ENCODE data around the gene PYM1.
A peak's percentile ranks its signal among the peaks of the same experiment; 100 is the strongest.
"Not testable (repeated sequence)": the region's sequence is repeated elsewhere in the genome, so short reads cannot be mapped to it uniquely, and the experiment has no call there.

The PYM1 gene

DNA sequence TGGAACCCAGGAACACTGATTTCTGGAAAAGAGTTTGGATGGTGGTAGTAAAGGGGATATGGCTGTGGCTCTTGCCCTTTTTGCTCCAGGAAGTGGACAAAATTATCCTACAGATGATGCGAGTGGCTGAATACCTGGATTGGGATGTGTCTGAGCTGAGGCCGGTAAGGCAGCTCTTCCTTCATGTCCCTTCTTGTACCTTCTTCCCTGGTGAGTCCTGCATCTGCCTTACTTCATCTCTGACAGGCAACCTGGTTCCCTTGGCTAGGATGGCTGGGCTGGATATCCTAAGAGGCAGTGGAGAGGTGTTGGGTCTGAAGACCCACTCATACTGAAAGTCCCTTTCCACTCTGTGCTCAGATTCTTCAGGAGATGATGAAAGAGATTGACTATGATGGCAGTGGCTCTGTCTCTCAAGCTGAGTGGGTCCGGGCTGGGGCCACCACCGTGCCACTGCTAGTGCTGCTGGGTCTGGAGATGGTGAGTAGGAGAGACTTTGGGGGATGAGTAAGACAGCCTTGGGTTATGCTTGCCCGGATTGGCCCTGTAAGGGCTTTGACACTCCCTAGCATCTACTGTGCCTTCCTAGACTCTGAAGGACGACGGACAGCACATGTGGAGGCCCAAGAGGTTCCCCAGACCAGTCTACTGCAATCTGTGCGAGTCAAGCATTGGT is 11.3 kb upstream of the PYM1 start:
- DNase-seq, result no peak

DNA sequence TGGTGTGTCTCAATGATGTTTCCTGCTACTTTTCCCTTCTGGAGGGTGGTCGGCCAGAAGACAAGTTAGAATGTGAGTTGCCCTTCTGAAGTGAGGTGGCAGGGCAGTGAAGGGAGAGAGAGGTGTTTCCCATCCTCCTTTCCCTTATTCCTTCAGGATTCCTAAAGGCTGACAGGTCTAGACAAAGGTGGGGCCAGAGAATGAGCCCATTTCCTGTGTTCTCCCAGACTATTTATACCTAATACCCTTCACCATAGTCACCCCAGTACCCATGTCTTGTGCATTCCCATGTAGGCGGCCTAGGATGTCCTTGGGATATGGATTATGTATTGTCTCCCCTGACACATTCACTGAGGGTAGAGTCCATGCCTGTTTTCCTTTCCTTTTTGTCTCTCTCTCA is 10.3 kb upstream of the PYM1 start:
- DNase-seq, result no peak

DNA sequence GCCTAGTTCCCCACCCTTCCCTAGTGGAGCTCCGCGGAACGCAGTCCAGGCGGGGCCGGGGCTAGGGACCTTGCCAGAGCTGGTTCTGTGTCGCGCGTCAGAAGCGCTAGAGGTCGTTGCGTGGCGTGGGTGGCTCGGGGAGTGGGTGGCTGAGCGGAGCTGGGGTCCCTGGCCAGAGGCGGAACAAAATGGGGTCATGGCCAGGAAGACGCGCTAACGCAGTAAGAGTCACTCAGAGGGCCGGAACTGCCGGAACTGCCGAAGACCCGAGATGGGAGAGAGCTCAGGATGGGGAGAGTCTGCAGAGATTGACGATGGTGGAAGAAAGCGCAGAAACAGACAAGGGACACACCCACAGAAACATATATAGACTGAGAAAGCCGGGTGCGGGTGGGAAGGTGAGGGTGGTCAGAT is 8.1 kb upstream of the PYM1 start:
- DNase-seq, result peak; percentile 18

DNA sequence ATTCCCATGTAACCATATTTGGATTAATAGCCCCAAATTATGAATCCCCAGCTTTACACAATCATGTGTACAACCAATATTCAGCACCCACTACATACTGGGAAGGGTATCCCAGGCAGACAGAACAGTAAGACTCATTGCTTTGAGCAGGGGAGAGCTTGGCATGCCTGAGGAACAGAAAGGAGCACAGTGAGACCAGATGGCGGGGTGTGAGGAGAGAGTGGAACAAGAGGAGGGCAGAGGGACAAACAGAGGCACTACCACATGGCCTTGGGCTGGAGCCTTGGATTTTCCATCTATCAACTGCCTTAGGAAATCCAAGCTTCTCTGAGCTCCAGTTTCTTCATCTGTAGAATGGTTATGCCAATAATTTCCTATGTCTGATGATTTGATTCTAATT is 7.1 kb upstream of the PYM1 start:
- no peak for DNase-seq

DNA sequence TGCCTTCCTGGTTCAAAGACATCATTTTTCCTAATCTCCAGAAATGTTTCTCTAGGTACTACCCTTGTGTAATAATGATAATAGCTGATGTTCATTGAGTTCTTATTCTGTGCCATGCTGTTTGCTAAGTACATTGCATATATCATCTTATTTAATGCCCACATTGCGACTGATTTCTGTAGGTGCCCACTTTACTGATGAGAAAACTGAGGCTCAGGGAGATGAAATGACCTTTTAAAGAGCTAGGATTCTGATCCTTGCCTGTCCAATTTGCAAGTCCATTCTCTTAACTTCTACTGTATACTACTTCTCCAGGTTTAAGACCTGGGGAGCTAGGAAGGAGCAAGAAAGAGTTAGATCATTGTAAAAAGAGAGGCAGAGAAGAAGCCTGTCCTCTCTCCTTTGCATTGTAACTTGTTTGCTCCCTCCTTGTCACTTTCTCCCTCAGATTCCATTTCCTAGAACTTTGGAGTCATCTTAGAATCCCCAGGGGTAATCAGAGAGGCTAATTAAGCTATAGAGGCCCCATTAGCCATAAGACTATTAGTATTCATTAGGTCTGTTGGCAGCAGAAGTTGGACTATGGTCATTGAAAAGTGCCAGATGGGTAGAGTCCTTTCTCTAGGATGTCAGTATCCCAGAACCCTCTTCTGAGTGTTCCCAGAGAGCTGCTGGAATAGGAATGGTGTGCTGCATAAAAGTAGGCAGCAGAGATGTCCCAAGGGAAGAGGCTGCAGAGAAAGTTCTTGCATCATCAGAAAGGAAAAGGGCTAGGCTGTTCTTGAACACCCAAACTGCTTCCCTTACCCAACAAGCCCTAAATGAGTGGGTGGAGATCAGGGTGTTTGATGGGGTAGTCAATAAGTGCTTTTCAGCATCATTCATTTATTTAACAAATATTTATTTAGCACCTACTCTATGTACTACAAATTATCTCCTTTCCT is 6.4 kb upstream of the PYM1 start:
- DNase-seq, result no peak

DNA sequence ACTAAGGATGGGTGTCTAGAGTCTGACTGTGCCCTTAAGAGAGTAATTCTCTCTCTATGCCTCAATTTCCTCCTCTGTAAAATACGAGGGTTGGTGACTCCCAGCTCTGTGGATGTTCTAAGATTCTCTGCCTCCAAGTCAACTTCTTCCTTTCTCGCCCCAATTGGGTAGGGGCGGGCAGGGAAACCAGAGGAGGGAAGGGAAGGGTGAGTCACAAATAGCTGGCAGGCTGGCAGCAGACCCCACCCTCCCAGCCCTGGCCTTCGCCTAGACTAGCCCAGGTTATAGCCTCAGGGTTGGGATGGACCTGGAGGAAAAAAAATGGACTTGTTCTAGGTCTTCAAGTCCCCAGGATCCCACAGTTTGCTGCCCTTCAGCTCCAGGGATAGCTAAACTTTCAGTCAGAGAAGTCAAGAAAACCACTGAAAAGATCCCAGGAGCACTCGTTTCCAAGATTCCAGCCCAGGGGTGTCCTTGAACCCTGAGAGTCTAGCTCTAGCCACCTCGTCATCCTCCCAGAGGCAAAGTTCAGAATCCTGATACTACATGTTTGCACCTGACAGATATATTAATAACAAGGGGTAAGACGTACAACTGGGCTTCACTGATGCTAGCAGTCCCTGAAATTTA is 5.6 kb upstream of the PYM1 start:
- DNase-seq, result no peak

DNA sequence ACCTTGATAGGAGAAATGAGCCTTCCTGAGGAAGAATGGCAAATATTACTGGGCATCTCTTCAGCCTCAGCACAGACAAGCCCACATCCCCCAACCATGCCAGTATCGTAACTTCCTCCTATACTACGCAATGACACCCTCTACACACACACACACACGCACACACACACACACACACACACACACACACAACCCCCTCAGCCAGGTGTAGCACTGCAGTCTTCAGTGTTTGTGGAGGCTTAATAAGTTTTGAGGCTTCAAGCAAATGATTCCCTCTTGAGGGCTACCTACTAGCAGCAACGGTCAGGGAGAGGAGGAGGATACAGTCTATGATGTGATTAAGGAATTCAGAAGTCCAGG is 4.8 kb upstream of the PYM1 start:
- DNase-seq, result peak; percentile 52

DNA sequence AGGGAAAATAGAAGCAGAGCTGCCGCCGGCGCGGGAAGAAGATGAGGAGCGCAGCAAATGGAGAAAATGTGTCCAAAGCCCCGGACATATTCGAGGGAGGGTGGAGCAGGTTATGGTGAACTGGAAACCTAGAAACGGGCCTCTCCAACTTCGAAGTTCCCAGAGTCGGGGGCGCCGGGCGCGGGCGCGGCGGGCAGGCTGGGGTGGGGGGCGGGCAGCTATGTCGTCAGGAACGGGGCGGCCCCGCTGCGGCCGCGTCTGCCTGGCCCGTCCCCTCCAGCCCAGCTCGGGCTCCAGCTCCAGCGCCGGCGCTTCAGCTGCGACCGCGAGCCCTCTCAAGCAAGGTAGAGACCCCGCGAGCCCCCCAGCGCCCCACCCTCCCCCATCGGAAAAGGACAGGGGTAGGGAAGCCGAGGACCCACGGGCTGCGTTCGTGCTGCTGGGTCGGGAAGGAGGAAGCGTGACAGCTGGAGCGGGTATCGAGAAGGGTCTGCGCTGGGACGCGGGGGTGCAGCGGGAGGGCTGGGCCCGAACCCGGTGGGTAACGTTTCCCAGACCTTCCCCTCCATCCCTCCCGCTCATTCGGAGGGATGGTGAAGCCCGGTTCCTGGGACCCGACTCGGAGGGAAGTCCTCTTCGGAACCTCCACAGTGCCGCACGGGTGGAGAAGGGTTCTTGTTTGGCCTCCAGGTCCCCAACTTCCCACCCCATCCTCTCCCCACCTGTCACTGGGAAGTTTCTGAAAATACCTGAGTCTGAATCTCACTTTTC is 4.3 kb upstream of the PYM1 start:
- DNase-seq, result no peak

DNA sequence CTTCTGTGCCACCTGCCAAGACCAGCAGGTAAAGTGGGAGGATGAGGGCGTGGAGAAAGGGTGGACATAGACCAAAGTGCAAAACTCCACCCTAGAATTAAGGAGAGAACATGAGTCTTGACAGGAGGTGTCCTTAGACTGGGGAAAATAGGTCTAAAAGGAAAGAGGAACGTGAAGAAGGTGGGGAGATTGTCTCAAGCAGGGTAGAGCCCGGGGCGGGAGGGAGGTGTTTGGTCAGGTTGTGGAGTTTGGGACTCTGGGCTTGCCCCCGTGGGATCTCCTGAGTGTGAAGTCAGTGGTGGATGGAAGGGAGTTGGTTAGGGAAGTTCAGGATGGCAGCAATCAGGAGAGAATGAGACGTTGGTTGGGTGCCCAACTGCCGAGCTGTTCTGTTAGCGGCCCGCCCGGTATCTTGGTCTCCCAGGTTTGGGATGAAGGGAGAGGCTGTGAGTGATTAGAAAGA is 3.7 kb upstream of the PYM1 start:
- DNase-seq, result no peak

DNA sequence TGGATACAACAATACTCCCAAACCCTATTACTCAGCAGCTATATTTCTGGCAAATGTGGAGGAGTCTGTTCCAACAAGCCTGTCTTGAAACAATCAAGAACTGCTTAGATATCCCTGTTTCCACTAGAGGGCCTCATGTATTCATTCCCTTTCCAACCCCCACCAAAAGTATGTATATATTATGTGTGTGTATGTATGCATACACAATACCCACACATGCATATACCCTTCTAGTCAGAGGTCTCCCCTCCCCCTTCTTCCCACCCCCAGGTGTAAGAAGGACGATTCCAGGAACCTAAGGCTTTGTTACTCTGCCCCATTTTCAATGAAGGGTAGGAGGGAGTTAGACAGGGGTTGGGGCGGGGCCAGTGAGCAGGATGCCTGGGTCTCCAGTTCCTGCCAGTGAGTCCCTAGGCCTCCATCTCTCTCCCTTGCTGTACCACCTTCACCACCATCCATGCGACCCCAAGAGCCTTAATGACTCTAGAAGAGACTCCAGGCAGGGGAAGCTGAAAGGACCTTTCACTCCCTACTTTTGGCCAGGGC is 3.1 kb upstream of the PYM1 start, which contains the start of gene DGKA:
Gene DGKA, plus strand, starts transcription at position 392 of the 546 bp plus-strand sequence. CDS start 5,342 bp downstream, outside the sequence.
- peak; percentile 68 for DNase-seq

DNA sequence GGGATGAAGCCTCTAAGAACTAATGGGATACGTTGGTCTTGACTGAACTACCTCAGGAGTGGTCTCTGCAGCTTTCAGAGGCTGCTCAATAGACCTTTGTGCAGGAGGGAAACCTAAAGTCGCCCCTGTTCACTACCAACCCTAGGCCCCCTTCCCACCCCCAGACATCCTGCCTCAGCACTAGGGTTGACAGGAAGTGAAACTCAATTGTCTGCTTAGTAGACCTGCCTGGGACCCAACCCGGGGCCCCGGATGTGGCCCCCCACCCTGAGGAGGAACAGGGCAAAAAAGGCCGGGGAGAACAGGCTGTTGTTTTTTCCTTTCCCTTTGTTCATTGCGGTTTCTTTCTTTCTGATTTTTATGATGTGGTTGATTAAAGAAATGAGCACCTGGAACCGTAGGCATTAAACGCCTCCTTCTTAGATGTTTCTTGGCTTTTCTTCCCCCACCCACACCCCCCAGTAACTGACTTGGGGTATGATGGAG is 1.7 kb upstream of the PYM1 start:
- DNase-seq, result peak; percentile 96

DNA sequence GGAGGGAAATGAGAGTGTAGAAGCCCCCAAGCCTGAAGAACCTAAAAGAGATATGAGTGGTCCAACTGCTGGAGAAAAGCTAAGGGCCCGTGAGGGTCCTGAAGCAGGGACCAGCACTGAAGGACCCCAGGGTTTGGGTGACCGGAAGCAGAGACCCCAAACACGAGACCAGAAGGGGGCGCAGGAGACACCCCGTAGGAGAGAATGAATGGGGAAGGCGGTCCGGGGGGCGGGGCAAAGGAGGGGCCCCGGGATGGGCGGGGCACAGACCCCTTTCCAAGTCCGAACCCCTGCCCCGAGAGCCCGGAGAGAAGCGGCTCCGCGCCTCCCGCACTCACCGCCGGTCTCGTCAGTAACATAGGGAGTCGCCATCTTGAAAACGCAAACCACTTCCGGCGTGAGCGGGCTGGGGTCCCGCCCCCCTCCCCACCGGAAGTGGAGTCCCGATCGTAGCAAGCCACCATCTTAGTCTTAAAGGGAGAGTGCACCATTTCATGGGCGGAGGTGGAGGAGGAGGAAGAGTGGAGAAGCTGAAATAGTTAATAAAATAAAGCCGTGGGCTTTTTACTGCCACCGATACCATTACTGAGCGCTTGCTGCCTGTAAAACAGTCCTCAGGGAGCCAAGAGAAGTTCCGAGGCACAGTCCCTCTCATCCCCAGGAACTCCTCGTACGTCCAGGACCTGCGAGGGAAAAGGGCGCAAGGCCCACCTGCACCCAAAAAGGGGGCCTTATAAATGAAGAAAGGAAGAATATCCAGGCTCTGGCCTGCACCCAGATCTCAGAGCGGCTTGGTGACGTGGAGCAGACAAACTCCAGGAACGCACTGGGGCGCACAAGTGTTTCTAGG is 731 bp downstream of the PYM1 start:
- peak; percentile 83 for DNase-seq

DNA sequence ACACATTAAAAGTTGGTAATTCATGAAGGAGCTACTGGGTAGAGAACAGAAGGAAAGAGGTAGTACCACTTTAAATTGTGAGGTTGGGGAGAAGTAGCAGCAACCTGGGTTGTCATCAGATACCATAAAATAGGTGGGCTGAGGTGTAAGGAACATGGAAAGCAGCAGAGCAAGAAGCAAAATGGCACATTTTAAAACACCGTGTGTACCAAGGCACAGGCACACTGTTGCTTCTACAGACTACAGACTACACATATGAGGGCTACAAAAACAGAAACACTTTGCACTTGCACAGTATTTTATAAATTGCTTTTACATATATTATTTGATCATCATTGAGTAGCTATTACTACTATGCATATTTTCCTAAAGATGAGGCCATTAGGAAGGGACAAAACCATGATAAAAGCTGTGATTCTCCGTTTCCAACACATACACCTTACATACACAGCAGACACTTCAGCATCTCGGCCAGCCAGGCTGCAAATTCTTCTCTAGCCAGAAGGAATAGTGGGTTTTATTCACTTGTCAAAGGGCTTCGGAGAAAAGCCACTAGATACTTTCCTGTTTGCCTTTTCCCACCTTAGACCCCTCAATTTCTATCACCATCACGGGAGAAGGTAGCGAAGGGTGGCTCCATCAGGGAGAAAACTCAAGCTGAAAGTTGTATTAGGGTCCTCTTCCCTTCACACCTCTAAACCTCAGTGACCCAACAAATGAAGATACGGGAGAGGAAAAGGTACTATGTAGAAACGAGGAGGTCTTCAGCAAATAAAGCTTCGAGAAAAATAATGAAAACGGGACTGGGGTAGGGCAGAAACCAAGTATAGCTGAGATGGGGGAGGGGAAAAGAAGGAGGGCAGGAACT is 1.6 kb downstream of the PYM1 start:
- no peak for DNase-seq

DNA sequence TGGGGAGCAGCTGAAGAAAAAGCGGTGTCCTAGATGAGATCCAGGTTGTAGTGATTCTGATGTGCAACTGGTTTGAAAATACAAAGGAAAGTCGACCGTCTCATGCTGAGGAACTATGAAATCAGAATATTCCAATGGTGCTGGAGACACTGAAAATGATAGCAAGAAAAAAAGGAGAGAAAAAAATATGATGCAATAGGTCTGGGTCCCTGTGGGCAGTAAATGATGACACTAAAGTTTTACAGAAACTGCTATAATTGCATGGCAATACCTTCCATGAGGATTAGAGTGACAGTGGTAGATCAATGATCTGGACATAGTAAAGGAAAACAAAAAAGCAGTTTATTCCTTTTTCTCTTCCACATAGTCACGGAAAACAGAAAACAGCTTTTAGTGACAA is 2.3 kb downstream of the PYM1 start:
- DNase-seq, result no peak

DNA sequence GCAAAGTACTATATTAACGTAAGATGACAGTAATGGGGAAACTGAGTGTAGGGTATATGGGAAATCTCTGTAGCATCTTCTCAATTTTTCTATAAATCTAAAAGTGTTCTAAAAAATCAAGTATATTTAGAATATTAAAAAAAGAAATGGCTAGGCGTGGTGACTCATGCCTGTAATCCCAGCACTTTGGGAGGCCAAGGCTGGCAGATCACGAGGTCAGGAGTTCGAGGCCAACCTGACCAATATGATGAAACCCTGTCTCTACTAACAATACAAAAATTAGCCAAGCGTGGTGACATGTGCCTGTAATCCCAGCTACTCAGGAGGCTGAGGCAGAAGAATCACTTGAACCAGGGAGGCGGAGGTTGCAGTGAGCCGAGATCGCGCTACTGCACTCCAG is 4.0 kb downstream of the PYM1 start:
- DNase-seq, result not testable (repeated sequence)

DNA sequence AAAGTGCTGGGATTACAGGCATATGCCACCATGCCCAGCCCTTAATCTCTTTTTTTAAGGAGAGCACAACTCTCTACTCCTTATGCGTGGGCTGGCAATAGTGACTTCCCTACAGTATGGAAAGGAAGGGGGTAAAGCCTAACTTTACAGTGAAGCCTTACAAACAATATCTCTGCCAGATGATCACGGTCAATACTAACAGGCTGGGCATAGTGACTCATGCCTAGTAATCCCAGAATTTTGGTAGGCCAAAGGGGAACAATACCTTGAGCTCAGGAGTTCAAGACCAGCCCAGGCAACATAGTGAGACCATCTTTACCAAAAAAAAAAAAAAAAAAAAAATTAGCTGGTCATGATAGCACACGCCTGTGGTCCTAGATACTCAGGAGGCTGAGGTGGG is 5.6 kb downstream of the PYM1 start:
- DNase-seq, result no peak

DNA sequence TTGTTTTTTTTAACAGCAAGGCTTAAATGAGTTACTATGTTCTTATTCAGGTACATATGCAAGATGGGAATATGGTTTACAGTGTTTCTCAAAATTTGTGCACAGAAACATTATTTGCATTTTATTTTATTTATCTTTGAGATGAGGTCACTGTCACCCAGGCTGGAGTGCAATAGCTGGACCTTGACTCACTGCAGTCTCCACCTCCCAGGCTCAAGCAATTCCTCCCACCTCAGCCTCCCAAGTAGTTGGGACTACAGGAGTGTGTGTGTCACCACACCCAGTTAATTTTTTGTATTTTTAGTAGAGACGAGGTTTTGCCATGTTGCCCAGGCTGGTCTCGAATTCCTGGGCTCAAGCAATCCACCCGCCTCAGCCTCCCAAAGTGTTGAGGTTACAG is 8.7 kb downstream of the PYM1 start:
- DNase-seq, result not testable (repeated sequence)

DNA sequence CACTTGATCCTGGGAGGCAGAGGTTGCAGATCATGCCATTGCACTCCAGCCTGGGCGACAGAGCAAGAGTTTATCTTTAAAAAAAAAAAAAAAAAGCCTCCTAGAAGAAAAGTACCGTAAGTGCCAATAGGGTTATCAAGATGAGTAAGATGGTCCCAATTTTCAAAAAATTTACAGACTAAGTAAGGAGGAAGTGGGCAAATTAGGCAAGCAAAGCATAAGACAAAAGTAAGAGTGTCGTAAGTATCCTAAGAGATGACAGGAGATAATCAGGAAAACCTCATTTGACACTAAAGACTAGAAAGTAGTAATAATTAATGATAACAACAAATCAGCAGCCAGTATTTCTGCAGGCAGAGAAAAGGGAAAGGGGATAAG is 12.2 kb downstream of the PYM1 start:
- DNase-seq, result no peak

DNA sequence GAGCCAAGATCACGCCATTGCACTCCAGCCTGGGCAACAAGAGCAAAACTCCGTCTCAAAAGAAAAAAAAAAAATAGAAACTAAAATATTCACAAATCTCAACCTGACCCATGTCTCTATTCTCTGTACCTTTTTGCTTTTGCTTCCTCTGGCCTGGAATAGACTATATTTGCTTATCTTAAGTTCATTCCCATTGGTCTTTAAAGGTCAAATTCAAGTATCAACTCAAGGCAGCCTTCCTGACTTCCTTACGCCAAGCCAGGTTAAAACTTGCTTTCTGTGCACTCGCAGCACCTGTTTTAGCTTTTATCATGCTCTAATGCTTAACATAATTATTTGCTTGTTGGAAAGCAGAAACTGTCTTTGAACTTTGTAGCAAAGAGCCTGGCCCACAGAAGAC is 14.8 kb downstream of the PYM1 start:
- no peak for DNase-seq

DNA sequence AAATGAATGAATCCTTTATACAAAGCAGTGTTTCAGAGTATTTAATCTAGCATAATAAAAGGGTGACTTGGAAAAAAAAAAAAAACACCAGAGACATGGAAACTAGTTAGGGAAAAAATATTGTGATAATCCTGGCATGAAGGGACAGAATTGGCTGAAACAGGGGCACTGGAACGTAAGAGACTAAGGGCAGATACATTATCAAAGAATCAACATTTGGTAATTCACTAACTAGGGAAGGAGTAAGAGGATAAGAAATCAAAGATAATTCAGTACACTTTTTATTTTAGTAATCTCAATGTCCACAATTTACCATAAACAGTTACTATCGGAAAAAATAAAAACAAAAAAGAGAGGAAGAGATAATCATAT is 18.2 kb downstream of the PYM1 start:
- no peak for DNase-seq

Measured in central memory CD4-positive, alpha-beta T cell (primary cell).